Fibroblast of peridontal ligament (primary cell): ENCODE data around the gene NCF1.
"Not testable (repeated sequence)": the region's sequence is repeated elsewhere in the genome, so short reads cannot be mapped to it uniquely, and the experiment has no call there.

ENCODE experiments used
- DNase-seq: peaks from one replicate; pipeline ENCODE4 v3.0.0-alpha.2; 2010; ENCODE audit errors: extremely low read depth

Gene NCF1

GRCh38 chr7:74773760-74774750 lies at the start of gene NCF1:
NCF1 (plus strand) TSS chr7:74774011; CDS start chr7:74774032, 21 bp downstream.
- DNase-seq, result not testable (repeated sequence)

- no peak for DNase-seq
Measured at GRCh38 chr7:74725840-74726239, 48.0 kb upstream of the NCF1 start.

GRCh38 chr7:74726309-74727101 lies 47.3 kb upstream of the NCF1 start:
- no peak for DNase-seq

- DNase-seq, result not testable (repeated sequence)
Measured at GRCh38 chr7:74728686-74729085, 45.1 kb upstream of the NCF1 start.

GRCh38 chr7:74730186-74730585 lies 43.6 kb upstream of the NCF1 start:
- not testable (repeated sequence) for DNase-seq

GRCh38 chr7:74739974-74740703 lies 33.7 kb upstream of the NCF1 start:
- DNase-seq, result not testable (repeated sequence)

GRCh38 chr7:74743936-74744557 lies 29.8 kb upstream of the NCF1 start:
- DNase-seq, result not testable (repeated sequence)

GRCh38 chr7:74753921-74754482 lies 19.8 kb upstream of the NCF1 start:
- not testable (repeated sequence) for DNase-seq

- not testable (repeated sequence) for DNase-seq
Measured at GRCh38 chr7:74756673-74757072, 17.1 kb upstream of the NCF1 start.

- not testable (repeated sequence) for DNase-seq
Measured at GRCh38 chr7:74758268-74758667, 15.5 kb upstream of the NCF1 start.

- not testable (repeated sequence) for DNase-seq
Measured at GRCh38 chr7:74758982-74759381, 14.8 kb upstream of the NCF1 start.

GRCh38 chr7:74765205-74765918 lies 8.4 kb upstream of the NCF1 start:
- DNase-seq, result not testable (repeated sequence)

GRCh38 chr7:74766509-74766908 lies 7.3 kb upstream of the NCF1 start:
- not testable (repeated sequence) for DNase-seq

- not testable (repeated sequence) for DNase-seq
Measured at GRCh38 chr7:74766991-74767390, 6.8 kb upstream of the NCF1 start.

- DNase-seq, result not testable (repeated sequence)
Measured at GRCh38 chr7:74770062-74770461, 3.7 kb upstream of the NCF1 start.

GRCh38 chr7:74772093-74772492 lies 1.7 kb upstream of the NCF1 start:
- not testable (repeated sequence) for DNase-seq

GRCh38 chr7:74775111-74775510 lies 1.3 kb downstream of the NCF1 start:
- DNase-seq, result not testable (repeated sequence)

- DNase-seq, result not testable (repeated sequence)
Measured at GRCh38 chr7:74779053-74779452, 5.2 kb downstream of the NCF1 start.

- DNase-seq, result not testable (repeated sequence)
Measured at GRCh38 chr7:74781746-74782145, 7.9 kb downstream of the NCF1 start.

GRCh38 chr7:74783595-74783994 lies 9.8 kb downstream of the NCF1 start:
- not testable (repeated sequence) for DNase-seq
